Medulla oblongata (tissue), 1 donor: ENCODE measurements around the gene IQGAP2.

ENCODE experiments used
- DNase-seq: peaks from one replicate; pipeline ENCODE4 v3.0.0-alpha.2; 2015; ENCODE audit errors: extremely low spot score

The IQGAP2 gene

DNA sequence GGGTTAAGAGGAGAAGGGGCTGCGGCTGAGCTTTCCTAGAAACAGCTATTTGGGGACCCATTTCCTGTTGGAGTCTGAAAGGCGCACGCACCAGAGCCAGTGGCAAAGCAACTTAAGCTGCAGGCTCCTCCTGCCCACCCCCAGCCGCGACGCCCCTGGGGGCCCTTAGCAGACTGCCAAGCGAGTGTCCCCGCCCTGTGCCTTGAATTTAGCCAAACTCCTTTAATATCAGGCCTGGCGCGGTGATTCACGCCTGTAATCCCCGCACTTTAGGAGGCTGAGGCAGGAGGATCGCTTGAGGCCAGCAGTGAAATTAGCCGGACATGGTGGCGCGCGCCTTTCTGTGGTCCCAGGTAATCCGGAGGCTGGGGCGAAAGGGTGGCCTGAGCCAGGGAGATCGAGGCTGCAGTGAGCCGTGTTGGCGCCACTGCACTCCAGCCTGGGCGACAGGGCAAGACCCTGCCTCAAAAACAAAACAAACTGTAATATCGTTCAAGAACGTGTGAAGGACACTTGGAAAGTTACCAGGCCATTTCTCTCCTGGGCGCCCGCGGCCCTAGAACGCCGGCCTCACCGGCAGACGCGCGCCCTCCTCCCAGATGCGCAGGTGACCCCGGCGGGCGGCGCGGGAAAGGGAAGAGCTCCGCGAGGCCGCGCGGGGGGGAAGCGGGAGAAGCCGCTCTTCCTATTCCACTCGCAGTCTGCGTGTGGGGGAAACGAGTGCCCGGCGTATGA lies 311.8 kb downstream of the IQGAP2 start:
- DNase-seq, result no peak

DNA sequence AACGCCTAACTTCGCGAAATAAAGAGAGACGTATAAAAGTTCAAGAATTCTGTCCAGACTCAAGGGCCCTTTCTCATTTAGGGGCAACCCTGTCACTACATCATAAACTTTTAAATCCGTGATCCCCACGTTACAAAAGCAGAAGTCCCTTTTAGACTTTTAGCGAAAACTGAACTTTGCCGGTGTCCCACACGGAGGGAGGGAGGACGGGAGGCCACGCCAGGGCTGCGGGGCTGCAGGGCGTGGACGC lies 312.3 kb downstream of the IQGAP2 start:
- no peak for DNase-seq

DNA sequence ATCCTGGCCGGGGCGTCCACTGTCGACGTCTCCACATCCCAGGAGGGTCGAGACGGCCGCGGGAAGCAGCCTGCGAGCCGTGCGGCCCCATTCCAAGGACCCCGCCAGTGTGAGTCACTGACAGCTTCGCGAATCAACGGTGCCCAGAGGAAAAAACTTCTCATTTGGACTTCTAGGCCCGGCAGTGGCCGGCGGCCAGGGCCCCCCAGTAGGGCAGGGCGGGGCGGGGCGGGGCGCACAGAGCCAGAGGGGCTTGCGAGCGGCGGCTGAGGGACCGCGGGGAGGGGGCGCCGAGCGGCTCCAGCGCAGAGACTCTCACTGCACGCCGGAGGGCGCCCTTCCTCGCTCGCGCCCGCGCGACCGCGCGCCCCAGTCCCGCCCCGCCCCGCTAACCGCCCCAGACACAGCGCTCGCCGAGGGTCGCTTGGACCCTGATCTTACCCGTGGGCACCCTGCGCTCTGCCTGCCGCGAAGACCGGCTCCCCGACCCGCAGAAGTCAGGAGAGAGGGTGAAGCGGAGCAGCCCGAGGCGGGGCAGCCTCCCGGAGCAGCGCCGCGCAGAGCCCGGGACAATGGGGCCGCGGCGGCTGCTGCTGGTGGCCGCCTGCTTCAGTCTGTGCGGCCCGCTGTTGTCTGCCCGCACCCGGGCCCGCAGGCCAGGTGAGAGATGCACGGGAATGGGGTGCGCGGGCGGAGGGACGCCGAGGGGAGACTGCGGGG lies 312.8 kb downstream of the IQGAP2 start, which contains the start of gene F2R:
F2R (plus strand) TSS at position 391 of the 720 bp plus-strand sequence; CDS start at position 573, 182 bp downstream.
- DNase-seq, result no peak

DNA sequence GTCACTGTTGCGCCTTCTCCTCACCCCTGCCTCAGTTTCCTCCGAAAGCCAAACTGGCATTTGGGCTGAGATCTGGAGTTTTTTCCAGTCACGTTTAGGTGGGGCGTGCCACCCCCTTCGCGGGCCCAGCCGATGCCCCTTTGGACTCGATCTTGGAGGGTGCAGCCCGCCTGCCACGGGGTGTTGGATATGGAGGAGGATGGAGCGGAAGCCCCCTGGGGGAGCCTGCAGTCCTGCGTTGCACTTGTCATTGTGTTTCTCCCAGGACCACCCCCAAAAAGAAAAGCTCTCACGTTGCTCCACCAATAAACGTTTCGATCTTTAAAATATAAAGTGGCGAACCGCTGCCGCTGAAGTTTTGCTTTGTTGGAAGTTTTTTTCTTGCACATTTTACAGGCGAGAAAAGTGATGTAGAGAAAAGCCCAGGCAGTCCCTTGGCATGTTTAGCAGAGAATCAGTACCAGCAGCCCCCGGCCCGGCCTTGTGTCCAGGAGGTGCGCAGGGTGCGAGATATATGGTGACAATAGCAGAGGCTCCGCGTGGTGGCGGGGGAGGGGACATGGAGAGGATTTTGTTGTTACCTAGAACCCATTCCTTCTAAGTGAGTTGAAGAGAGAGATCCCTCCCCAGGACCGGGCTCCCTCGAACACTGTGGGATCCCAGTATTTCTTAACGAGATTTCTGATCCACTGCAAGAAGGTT lies 313.5 kb downstream of the IQGAP2 start:
- no peak for DNase-seq

DNA sequence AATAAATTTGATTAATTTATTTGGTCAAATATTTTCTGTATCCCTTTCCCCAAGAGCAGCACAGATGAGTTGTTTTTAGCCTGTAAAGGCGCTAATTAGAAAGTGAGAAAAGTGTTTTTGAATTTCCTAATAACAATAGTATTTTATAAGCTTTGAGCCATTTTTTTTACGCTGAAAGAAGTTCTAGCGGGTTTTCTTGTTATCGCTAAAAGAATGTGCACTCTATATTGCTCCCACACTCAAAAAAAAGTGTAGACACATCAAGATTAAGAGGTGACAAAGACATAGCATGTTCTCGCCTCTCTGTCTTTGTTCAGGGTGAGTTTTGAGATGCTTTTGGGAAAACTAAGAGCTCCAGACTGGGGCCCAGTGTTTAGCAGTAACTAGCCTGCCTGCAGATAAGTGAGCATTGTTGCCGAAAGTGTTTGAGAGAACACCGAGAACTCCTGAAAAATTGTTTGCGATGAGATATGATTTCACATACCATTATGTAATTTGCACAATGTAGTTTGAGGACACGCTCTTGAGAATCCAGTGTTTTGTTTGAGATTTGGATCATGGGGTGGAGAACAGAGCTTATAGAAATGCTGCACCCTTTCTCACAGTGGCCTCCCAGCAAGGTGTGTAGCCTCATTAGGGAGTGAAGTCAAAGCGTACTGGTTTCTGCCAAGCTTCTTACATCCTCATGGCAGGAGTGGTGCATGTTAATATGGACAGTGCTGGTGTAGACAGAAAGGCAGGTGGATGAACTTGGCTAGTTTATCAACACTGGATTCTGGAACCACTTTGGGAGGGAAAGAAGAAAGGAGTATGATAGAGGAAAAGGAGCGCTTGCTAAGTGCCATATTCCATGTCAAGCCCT lies 314.4 kb downstream of the IQGAP2 start:
- DNase-seq, result no peak

DNA sequence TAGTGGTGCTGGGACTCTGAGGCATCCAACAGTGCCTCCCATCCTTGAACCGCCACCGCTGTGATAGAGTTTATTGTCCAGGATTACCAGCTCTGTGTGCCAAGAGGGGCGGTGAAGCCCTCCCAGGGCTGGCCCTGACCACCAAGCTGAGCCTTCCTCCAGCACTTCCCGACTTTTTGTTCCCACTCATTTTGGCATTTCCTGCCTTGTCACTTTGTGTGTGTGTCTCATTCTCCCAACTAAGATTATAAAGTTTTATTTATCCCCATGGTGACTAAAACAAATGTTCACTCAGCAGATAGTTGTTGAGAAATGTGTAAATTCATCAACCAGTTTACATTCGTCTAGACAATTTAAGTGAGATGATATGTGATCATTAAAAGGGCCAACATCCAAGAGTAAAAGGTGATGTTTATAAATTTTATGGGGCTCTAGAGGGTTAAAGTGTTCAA lies 315.3 kb downstream of the IQGAP2 start:
- no peak for DNase-seq

DNA sequence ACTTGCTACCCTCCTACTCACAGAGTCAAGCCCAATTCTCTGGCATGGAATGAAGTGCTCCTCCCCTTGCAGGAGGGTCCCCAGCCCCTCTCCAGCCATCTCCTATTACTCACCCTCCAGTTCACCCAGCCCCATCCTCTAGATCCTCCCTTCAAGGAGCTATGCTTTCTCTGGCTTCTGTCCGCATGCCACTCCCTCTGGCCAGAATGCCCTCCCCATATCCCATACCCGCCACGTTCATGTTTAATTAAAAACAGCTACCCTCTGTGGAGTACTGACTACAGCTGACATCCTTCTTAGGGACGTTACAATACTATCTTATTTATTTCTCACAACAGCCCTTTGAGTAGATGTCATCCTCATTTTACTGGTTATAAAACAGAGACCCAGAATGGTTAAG lies 315.8 kb downstream of the IQGAP2 start:
- DNase-seq, result no peak

DNA sequence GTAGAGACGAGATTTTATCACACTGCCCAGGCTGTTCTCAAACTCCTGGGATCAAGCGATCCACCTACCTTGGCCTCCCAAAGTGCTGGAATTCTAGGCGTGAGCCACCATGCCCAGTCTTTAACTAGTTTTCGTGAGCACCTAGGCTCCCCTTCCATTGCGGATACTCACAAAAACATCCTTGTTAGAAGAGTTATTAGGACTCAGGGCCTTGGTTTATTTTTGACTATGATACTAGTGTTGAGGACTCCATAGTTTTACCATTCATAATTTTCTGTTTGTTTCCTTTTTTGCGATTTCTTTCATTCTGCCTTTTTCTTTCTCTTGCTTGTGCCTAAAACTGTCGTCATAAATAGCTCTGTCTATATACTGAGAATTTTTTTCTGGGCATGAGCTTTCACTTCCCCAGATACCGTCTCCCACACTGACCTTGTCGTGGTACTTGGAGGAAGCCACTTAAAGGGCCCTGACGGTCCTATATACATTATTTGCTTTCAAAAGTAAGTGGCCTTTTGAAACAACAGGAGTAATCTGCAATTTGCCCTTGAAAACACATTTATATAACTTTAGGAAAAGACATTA lies 318.0 kb downstream of the IQGAP2 start:
- peak; percentile 37 for DNase-seq

DNA sequence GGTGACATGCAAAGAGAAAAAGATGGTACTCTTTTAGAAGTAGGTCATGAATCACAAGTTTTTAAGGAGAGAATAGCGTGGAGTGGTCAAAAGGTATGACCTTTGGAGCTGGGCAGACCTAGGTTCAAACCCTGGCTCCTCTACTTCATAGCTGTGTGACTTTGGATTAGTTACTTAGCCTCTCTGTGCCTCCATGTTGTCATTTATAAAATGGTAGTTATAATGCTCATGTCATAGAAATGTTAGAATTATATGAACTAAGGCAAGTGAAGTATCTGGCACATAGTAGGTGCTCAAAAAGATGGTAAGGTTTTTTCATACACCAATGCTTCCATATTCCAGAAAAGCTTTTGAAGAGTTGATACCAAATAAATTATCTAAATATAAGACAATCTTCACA lies 320.2 kb downstream of the IQGAP2 start:
- DNase-seq, result no peak

DNA sequence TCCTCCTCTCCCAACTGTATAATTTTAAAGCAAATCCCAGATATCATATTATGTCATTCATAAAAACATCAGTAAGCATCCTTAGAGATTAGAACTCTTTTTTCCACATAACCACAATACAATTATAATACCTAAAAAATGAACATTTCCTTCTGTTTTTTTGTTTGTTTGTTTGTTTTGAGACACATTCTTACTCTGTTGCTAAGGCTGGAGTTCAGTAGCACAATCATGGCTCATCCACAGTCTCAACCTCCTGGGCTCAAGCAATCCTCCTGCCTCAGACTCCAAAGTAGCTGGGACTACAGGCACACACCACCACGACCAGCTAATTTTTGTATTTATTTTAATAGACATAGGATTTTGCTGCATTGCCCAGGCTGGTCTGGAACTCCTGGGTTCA lies 320.8 kb downstream of the IQGAP2 start:
- no peak for DNase-seq

DNA sequence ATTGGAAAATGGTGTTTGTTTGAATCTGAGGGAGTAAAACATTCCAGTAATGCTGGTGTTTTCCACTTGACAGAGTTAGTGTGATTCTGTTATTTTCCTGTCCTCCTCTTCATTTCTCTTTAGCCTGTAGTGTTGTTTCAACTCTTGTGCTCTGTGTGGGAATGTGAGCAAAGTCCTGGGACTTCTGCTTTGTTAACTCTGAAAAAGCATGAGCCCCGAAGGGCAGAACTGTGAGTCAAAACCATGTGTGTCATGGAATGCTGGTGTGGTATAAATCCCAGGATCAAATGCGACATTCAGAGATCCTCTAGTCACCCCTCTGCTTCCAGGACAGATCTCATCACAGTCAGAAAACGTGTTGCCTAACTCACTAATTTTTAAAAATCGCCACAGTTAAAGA lies 321.8 kb downstream of the IQGAP2 start:
- no peak for DNase-seq

DNA sequence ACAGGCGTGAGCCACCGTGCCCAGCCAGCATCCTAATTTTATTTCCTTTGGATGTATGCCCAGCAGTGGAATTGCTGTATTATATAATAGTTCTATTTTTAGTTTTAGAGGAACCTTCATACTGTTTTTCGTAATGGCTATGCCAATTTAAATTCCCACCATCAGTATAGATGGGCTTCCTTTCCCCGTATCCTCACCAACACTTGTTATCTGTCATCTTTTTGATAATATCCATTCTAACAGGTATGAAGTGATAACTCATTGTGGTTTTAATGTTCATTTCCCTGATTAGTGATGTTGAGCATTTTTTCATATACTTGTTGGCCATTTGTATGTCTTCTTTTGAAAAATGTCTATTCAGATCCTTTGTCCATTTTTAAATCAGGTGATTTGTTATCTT lies 325.9 kb downstream of the IQGAP2 start:
- DNase-seq, result no peak

DNA sequence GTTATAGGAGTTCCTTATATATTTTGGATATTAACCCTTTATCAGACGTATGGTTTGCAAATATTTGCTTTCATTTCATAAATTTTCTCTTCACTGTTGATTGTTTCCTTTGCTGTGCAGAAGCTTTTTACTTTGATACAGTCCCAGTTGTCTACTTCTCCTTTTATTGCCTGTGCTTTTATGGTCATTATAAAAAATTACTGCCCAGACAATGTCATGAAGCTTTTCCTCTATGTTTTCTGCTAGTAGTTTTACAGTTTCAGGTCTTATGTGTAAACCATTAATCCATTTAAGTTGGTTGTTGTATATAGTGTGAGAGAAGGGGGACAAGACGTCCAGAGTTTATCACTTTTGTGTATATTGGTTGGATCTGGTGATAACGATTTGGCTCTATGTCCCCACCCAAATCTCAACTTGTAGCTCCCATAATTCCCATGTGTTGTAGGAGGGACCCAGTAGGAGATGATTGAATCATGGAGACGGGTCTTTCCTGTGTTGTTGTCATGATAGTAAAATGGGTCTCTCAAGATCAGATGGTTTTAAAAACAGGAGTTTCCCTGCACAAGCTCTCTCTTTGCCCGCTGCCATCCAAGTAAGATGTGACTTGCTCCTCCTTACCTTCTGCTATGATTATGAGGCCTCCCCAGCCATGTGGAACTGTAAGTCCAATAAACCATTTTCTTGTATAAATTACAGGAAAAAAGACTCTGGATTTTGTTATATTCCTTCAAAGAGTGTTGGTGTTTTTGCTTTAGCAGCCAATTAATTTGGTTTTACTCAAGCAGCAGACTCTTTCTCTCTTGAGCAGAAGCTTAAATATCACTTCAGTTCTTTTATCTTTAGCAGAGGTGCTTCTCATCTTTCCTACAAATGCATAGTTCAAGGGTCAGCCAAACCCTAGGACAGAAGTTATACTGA lies 326.5 kb downstream of the IQGAP2 start:
- no peak for DNase-seq

DNA sequence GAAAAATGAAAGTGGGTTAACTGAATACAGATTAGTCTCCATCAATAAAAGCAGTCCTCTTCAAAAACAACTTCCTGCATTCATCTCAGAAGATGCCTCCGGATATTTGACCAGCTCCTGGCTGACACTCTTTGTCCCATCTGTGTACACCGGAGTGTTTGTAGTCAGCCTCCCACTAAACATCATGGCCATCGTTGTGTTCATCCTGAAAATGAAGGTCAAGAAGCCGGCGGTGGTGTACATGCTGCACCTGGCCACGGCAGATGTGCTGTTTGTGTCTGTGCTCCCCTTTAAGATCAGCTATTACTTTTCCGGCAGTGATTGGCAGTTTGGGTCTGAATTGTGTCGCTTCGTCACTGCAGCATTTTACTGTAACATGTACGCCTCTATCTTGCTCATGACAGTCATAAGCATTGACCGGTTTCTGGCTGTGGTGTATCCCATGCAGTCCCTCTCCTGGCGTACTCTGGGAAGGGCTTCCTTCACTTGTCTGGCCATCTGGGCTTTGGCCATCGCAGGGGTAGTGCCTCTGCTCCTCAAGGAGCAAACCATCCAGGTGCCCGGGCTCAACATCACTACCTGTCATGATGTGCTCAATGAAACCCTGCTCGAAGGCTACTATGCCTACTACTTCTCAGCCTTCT lies 329.4 kb downstream of the IQGAP2 start:
- no peak for DNase-seq

DNA sequence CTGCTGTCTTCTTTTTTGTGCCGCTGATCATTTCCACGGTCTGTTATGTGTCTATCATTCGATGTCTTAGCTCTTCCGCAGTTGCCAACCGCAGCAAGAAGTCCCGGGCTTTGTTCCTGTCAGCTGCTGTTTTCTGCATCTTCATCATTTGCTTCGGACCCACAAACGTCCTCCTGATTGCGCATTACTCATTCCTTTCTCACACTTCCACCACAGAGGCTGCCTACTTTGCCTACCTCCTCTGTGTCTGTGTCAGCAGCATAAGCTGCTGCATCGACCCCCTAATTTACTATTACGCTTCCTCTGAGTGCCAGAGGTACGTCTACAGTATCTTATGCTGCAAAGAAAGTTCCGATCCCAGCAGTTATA lies 329.9 kb downstream of the IQGAP2 start:
- no peak for DNase-seq

DNA sequence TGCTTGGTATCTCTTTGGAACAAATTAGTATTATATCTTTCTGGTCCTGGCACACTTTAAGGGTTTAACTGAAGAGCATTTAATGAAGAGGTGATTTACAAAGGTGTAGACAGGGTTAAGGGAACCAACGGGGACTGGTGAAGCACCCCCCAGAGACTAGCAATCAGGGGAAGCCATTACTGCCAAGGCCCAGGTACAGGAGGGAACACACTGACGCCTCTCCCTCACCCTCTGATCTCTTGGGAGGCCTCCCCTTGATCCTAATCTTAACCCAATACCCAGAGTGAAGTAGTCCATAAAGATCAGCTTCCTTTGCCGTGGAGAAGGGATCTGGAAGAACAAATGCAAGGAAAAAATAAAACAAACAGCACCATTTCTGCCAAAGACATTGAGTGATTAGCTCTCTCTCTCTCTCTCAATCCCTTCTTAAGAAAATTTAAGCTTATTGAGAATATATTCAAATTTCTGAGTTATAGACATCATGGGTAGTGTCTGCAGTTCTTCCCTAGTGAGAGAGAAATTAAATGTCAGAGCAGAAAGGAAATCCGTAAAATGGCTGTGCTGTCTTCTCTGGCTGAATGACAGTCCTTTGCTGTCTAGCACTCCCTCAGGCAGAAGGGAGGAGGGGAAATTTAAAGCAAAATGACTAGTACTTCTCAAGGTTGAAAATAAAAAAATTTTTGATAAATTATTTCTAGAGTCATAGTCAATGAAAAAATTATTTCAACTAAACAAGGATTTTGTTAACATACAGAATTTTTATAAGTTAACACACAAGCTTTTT lies 332.9 kb downstream of the IQGAP2 start:
- DNase-seq, result no peak

DNA sequence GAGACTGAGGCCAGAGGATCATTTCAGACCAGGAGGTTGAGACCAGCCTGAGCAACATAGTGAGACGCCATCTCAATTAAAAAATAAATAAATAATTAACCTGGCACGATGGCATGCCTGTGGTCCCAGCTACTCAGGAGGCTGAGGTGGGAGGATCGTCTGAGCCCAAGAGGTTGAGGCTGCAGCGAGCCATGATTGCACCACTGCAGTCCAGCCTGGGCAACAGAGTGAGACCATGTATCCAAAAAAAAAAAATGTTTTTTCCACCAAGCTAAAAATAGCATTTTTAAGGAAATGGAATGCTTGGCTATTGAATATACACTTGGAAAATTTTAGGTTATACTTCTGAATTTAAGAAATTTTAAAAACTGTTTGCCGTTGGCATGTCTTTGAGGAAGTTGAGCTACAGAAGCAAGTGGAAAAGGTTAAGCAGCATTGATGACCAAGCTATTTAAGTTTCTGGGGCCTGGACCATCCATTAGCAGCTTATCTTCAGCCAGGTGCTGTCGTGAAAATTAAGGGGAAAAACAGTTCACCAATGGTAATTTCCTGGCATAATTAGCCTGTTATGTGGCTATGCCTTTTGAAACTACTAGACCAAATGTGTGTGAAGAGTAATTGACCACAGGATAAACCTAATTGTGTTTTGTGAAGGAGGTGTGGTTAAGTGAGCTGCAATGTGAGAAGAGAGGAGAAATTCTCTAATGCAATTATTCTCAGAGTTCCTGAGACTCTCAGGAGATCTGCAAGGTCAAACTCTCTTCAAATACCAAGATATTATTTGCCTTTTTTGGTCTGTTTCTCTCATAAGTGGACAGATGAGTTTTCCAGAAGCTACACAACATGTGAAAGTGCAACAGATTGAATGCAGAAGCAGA lies 333.8 kb downstream of the IQGAP2 start:
- DNase-seq, result no peak

DNA sequence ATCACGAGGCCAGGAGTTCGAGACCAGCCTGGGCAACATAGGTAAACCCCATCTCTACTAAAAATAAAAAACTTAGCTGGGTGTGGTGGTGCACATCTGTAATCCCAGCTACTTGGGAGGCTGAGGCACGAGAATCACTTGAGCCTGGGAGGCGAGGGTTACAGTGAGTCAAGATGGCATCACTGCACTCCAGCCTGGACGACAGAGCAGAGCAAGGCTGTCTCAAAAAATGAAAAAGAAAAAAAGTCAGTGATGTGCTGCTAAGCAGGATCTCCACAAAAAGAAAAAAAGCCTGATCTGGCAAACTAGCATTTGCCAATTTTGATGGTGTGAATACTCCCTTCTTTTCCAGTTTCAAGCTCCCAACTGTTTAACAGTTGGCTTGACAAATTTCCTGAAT lies 334.8 kb downstream of the IQGAP2 start:
- DNase-seq, result no peak
